GM12892 (cell line): ENCODE measurements around the gene TOP1.

Experiments used
- POLR2A ChIP-seq: IDR thresholded peaks from 2 replicates; pipeline ENCODE4 v1.6.1; 2011; ENCODE audit warnings: low read depth, low read length, control low read depth
- POLR2AphosphoS5 ChIP-seq: IDR thresholded peaks from 2 replicates; pipeline ENCODE4 v1.6.1; 2011; ENCODE audit warnings: low read depth, low read length, control low read depth

GRCh38 chr20:41027872-41028358 is 707 bp upstream of the TOP1 start:
- TF ChIP-seq POLR2AphosphoS5 (no peak), POLR2A (no peak)
